Measurements from ENCODE around the gene MACO1. TPM values are rescaled to one million over a fixed set of nuclear protein-coding genes. Genes with fewer than 3 reads are reported as not detected.

MACO1 gene
- total RNA-seq, 4 donors from 2014 or later: 25.6 to 31.8 (median 28.7) TPM

DNA sequence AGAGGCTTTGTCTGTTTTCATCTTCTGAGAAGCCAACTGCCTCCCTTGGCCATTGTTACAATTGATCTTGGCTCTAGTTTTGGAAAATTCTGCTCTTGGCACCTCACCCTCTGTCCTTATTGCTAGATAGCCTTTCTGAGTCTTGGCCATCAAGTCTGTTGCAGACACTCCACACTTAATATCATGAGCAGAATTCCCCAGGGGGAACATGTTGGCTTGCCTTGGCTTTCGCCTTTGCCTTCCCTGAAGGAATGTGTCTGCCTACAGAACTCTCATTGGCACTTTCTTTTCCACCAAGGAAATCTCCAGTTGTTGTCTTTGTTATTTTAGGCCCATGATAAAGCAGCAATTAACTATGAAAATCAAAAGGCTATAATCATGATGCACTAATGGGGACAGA is 70.0 kb downstream of the MACO1 start:
- DNase-seq: no peak
- H3K4me1 ChIP-seq: peaks cover 21 to 28% of the 10 kb centered on the region in 2 donors

DNA sequence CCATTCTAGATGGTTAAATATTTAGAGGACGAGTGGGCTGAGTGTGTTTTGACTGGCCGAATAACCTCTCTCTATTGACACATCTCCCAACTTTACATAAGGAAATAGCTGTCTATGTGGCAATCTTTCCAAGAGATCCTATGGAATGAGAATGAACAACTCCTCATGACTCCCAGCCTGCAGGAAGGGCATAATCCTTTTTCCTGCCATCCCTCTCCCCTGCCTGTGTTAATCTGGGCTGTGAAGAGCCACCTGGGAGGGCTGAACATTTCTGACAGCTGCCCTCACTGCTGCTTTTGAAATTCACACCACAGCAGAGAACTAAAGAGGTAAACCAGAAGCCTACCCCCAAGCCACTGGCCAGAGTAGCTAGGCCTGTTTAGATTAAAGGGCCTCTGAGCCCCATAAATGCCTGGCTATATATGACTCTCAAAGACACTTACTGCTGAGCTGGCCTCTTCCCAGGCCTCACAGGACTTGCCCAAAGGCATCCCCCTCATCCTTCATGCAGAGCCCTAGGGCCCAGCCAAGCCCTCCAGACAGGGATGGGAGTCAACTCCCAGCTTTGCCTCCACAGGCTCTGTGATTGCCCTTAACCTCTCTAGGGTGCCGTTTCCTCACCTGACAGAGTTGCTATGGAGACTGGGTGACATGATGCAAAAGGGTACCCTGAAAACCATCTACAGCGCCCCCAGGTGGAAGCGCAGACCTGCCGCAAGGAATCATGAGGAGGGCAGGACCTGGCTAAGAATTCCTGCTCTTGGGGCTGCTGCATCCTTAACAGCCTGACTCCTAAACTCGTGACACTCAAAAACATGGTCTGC is 70.8 kb downstream of the MACO1 start:
- 79% methylated on average over 7 of the region's 7 CpGs for WGBS, 2 donors

More for the DNA sequence above, 70.0 kb downstream of the MACO1 start:
- Histone ChIP-seq H3K36me3 (peaks cover 4 to 7% of the 10 kb centered on the region in 2 donors), H3K27ac (no peak overlapping the region), H3K27me3 (no peaks in the 10 kb centered on the region), H3K9me3 (no peaks in the 10 kb centered on the region), H3K4me3 (replicated peaks in 1 of 3) (no peak overlapping the region)
- intact Hi-C loops (cut with DNase I): no loop called here
- TF ChIP-seq, protein P1, sequence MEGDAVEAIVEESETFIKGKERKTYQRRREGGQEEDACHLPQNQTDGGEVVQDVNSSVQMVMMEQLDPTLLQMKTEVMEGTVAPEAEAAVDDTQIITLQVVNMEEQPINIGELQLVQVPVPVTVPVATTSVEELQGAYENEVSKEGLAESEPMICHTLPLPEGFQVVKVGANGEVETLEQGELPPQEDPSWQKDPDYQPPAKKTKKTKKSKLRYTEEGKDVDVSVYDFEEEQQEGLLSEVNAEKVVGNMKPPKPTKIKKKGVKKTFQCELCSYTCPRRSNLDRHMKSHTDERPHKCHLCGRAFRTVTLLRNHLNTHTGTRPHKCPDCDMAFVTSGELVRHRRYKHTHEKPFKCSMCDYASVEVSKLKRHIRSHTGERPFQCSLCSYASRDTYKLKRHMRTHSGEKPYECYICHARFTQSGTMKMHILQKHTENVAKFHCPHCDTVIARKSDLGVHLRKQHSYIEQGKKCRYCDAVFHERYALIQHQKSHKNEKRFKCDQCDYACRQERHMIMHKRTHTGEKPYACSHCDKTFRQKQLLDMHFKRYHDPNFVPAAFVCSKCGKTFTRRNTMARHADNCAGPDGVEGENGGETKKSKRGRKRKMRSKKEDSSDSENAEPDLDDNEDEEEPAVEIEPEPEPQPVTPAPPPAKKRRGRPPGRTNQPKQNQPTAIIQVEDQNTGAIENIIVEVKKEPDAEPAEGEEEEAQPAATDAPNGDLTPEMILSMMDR (IDR thresholded peaks at IDR 0.05): no peak
- TF ChIP-seq POLR2A (IDR thresholded peaks at IDR 0.05): no peak
- WGBS, 2 donors: 70 to 74% methylated on average over 1 of the region's 1 CpG

DNA sequence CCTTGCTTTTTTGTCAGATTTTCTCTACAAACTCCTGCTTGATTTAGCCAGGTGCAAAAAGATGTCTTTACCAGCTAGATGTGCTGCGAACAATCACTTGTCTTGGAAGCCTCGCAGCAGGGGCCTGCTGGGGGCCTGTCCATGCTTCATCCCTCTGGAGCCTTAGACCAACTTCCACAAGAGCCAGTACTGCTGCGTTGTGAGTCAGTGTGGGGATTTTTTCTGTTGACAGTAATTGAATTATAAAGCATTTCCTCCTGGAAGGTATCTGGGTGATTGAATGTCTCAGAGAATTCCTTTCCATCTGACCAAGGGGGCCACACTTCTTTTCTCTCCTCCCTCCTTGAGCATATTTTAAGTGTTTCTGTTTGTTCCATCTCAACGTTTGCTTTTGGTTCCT is 72.3 kb downstream of the MACO1 start:
- no peak for DNase-seq
- TF ChIP-seq POLR2A (IDR thresholded peaks at IDR 0.05): no peak
- TF ChIP-seq, protein P1 (IDR thresholded peaks at IDR 0.05): no peak
- H3K36me3 ChIP-seq: peaks cover 0 to 5% of the 10 kb centered on the region in 2 donors

More for the DNA sequence above, 70.8 kb downstream of the MACO1 start:
- Histone ChIP-seq H3K27me3 (no peaks in the 10 kb centered on the region), H3K4me1 (peaks cover 21 to 35% of the 10 kb centered on the region in 2 donors), H3K27ac (no peak overlapping the region), H3K36me3 (peaks cover 4 to 7% of the 10 kb centered on the region in 2 donors), H3K9me3 (no peaks in the 10 kb centered on the region), H3K4me3 (replicated peaks in 1 of 3) (no peak overlapping the region)
- no peak for TF ChIP-seq POLR2A (IDR thresholded peaks at IDR 0.05)
- TF ChIP-seq, protein P1 (IDR thresholded peaks at IDR 0.05): no peak
- intact Hi-C loops (cut with DNase I): no loop called here
- no peak for DNase-seq

DNA sequence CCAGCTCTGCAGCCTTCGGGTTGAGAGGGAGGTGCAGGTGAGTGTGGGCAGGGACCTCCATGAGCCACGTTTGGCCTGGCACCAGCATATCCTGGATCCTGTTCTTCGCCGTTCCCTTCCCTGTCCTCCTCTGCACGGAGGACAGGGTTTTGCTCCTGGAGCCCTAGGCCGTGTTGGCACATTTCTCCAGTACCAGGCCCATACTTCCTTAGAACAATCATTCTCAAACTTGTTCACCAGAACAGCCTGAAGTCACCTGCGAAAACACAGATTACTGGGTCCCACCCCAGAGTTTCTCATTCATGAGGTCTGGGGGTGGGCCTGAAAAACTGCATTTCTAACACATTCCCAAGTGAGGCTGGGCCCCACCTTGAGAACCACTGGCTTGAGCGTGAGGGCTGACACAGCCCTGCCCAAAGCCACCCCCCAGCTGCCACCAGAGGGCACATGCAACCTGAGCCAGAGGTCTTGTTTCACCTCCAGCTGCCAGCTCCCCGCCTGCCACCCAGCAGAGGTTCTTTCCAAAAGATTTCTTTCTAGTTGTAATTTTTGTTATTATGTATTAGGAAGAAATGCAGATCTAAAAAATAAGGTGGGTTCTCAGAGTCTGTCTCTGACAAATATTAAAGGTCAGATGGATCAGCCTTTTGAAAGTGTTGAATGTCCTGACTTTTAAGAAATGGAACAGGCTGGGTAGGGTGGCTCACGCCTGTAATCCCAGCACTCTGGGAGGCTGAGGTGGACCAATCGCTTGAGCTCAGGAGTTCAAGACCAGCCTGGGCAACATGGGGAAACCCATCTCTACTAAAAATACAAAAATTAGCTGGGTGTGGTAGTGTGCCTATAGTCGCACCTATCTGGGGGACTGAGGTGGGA is 73.1 kb downstream of the MACO1 start:
- no peak overlapping the region for H3K27ac ChIP-seq

More for the DNA sequence above, 72.3 kb downstream of the MACO1 start:
- no peak overlapping the region for H3K27ac ChIP-seq
- H3K4me3 ChIP-seq (replicated peaks in 1 of 3): no peak overlapping the region
- H3K4me1 ChIP-seq: peaks cover 21 to 37% of the 10 kb centered on the region in 2 donors
- intact Hi-C loops (cut with DNase I): no loop called here
- no peaks in the 10 kb centered on the region for H3K27me3 ChIP-seq
- WGBS, 2 donors: 65 to 74% methylated on average over 4 of the region's 4 CpGs
- no peaks in the 10 kb centered on the region for H3K9me3 ChIP-seq

More for the DNA sequence above, 73.1 kb downstream of the MACO1 start:
- Histone ChIP-seq H3K36me3 (no peaks in the 10 kb centered on the region), H3K4me3 (replicated peaks in 1 of 3) (no peak overlapping the region), H3K27me3 (no peaks in the 10 kb centered on the region), H3K4me1 (peaks cover 21 to 37% of the 10 kb centered on the region in 2 donors), H3K9me3 (no peaks in the 10 kb centered on the region)
- TF ChIP-seq POLR2A (IDR thresholded peaks at IDR 0.05): no peak
- TF ChIP-seq, protein P1 (IDR thresholded peaks at IDR 0.05): peak; percentile 25 to 78 (median 62)
- 77 to 79% methylated on average over 12 of the region's 12 CpGs for WGBS, 2 donors
- intact Hi-C loops (cut with DNase I): no loop called here
- DNase-seq: peak; percentile 81 to 84

Data from thyroid gland (tissue), 4 donors.